Natural killer cell (primary cell): ENCODE results near the gene CHMP2A. TPM values are rescaled to one million over a fixed set of nuclear protein-coding genes. Genes with fewer than 3 reads are reported as not detected.

Experiments used
- ATAC-seq, 3 donors: fragments of 150-1000 bp in 2 of 3; fragments of 200-7000 bp in 1 of 3; cut with Tn5 transposase; 1 replicate in 1 of 3; 2 replicates in 2 of 3; pipeline ENCODE4 v1.10.0; 2021; ENCODE audit warnings: mild to moderate bottlenecking in 2 of 3, moderate library complexity in 2 of 3
- DNase-seq, 2 donors: peaks; one replicate each; pipeline versions ENCODE4 v3.0.0 to v3.0.0-alpha.2; 2013 to 2021; ENCODE audit warnings: mixed read lengths in 1 of 2
- H3K27ac ChIP-seq: one replicate; pipeline ENCODE4 v1.5.1; 2013; ENCODE audit warnings: mild to moderate bottlenecking, low read length
- H3K27me3 ChIP-seq: one replicate; pipeline ENCODE4 v1.6.1; 2013; ENCODE audit warnings: low read length; ENCODE audit not compliant: control insufficient read depth, insufficient read depth
- H3K36me3 ChIP-seq: one replicate; pipeline ENCODE4 v1.6.1; 2013; ENCODE audit warnings: low read length; ENCODE audit not compliant: control insufficient read depth, insufficient read depth
- H3K4me1 ChIP-seq: one replicate; pipeline ENCODE4 v1.6.1; 2013; ENCODE audit warnings: low read length; ENCODE audit not compliant: control insufficient read depth, insufficient read depth
- H3K4me3 ChIP-seq: one replicate; pipeline ENCODE4 v1.5.1; 2013; ENCODE audit warnings: low read length
- H3K9me3 ChIP-seq: one replicate; pipeline ENCODE4 v1.6.1; 2013; ENCODE audit warnings: low read length; ENCODE audit not compliant: control insufficient read depth, insufficient read depth
- H3K27ac Mint-ChIP-seq, 2 donors: one replicate each; pipeline ENCODE4 v1.8.0; 2022; ENCODE audit warnings: mild to moderate bottlenecking in 2 of 2, mixed read lengths in 2 of 2, moderate library complexity in 1 of 2
- H3K27me3 Mint-ChIP-seq, 2 donors: one replicate each; pipeline ENCODE4 v1.8.0; 2022; ENCODE audit warnings: low read depth in 2 of 2, mixed read lengths in 2 of 2
- H3K36me3 Mint-ChIP-seq: one replicate; pipeline ENCODE4 v1.8.0; 2022; ENCODE audit warnings: mixed read lengths
- H3K4me1 Mint-ChIP-seq, 2 donors: one replicate each; pipeline ENCODE4 v1.8.0; 2022; ENCODE audit warnings: mixed read lengths in 2 of 2
- H3K4me3 Mint-ChIP-seq: one replicate; pipeline ENCODE4 v1.8.0; 2022; ENCODE audit warnings: mild to moderate bottlenecking, moderate library complexity, mixed read lengths
- H3K9me3 Mint-ChIP-seq, 2 donors: one replicate each; pipeline ENCODE4 v1.8.0; 2022; ENCODE audit warnings: mixed read lengths in 2 of 2
- CTCF ChIP-seq: fragments of 200-600 bp; IDR thresholded peaks from one replicate; pipeline ENCODE4 v1.8.0; 2022; ENCODE audit warnings: antibody characterized with exemption
- WGBS: methylation state at CpG from one replicate; pipeline ENCODE4 v1.1.7; 2013; ENCODE audit warnings: missing lambda C conversion rate; ENCODE audit not compliant: insufficient coverage; 5-methylcytosine and 5-hydroxymethylcytosine counted together
- intact Hi-C: fragments of 100-400 bp; cut with micrococcal nuclease; formaldehyde crosslinking; loops from one replicate; pipeline ENCODE4 v1.14.2; 2022
- total RNA-seq, 4 donors: library from RNA; stranded (reverse); fragments of 120-200 nt in 1 of 4; gene quantifications; one replicate each; pipeline versions ENCODE4 v1.2.3 to v1.2.4, GENCODE V29; 2013 to 2022

The CHMP2A gene
- total RNA-seq, 3 donors from 2014 or later (not counting 1 experiment from before 2014, with no cell fraction given), result 82.7 to 95.7 (median 94.7) TPM

- Mint-ChIP-seq H3K27ac (peak overlapping the region; percentile 99), H3K27me3 (no peaks in the 10 kb centered on the region), H3K4me1 (peaks cover 38 to 44% of the 10 kb centered on the region in 2 donors), H3K4me3 (peak overlapping the region; percentile 98), H3K9me3 (peaks cover 0 to 6% of the 10 kb centered on the region in 2 donors), H3K36me3 (no peaks in the 10 kb centered on the region)
- H3K27ac ChIP-seq, result peak overlapping the region; percentile 95
- ATAC-seq (peak; percentile 44 to 63 (median 49)), DNase-seq (peak; percentile 77 to 89)
- H3K36me3 ChIP-seq, result peaks cover 4% of the 10 kb centered on the region
- H3K4me1 ChIP-seq, result peaks cover 38% of the 10 kb centered on the region
- H3K4me3 ChIP-seq, result peak overlapping the region; percentile 78
- no peaks in the 10 kb centered on the region for H3K9me3 ChIP-seq
- H3K27me3 ChIP-seq, result no peaks in the 10 kb centered on the region
- under 1% methylated on average over 66 of the region's 66 CpGs for whole genome bisulfite sequencing
- no peak for TF ChIP-seq CTCF
- intact Hi-C loops, result loop anchor here (1.0 kb wide), 1 partner anchor 55 kb away; no protein-coding TSS in a partner anchor
Measured at GRCh38 chr19:58575183-58576041, 20.5 kb upstream of the CHMP2A start.

GRCh38 chr19:58573658-58574164 is 18.8 kb upstream of the CHMP2A start:
- Histone ChIP-seq H3K9me3 (no peaks in the 10 kb centered on the region), H3K36me3 (peaks cover 4% of the 10 kb centered on the region), H3K4me3 (peak overlapping the region; percentile 68), H3K4me1 (peaks cover 38% of the 10 kb centered on the region), H3K27ac (peak overlapping the region; percentile 98), H3K27me3 (no peaks in the 10 kb centered on the region)
- peak overlapping the region; percentile 98 for H3K4me3 Mint-ChIP-seq
- intact Hi-C loops, result loop anchor here (1.0 kb wide), 3 partner anchors 14 to 98 kb away; partner anchors contain the start of gene TRIM28
- peaks cover 0 to 6% of the 10 kb centered on the region in 2 donors for H3K9me3 Mint-ChIP-seq
- no peak for ATAC-seq
- H3K4me1 Mint-ChIP-seq, result peaks cover 33 to 40% of the 10 kb centered on the region in 2 donors
- WGBS, result 1% methylated on average over 20 of the region's 20 CpGs
- no peaks in the 10 kb centered on the region for H3K27me3 Mint-ChIP-seq
- peak overlapping the region; percentile 99 for H3K27ac Mint-ChIP-seq
- no peak for DNase-seq
- H3K36me3 Mint-ChIP-seq, result no peaks in the 10 kb centered on the region
- no peak for TF ChIP-seq CTCF

GRCh38 chr19:58572818-58573657 is 18.1 kb upstream of the CHMP2A start, which contains the start of gene MZF1:
Gene MZF1 (minus strand): TSS chr19:58573335. CDS start chr19:58571389, 1,946 bp downstream.
- peaks cover 4% of the 10 kb centered on the region for H3K36me3 ChIP-seq
- Mint-ChIP-seq H3K27ac (peak within 1 kb of the TSS; percentile 99), H3K36me3 (no peaks in the 10 kb centered on the region), H3K4me3 (peak within 1 kb of the TSS; percentile 98), H3K4me1 (peaks cover 33 to 45% of the 10 kb centered on the region in 2 donors), H3K27me3 (no peaks in the 10 kb centered on the region), H3K9me3 (peaks cover 0 to 6% of the 10 kb centered on the region in 2 donors)
- TF ChIP-seq CTCF, result no peak
- no peaks in the 10 kb centered on the region for H3K9me3 ChIP-seq
- H3K27ac ChIP-seq, result peak within 1 kb of the TSS; percentile 98
- intact Hi-C loops, result loop anchor here (1.0 kb wide), 3 partner anchors 14 to 98 kb away; partner anchors contain the start of gene TRIM28
- under 1% methylated on average over 75 of the region's 75 CpGs for WGBS
- peak; percentile 61 to 83 (median 71) for ATAC-seq
- DNase-seq, result peak; percentile 100
- peaks cover 38% of the 10 kb centered on the region for H3K4me1 ChIP-seq
- no peaks in the 10 kb centered on the region for H3K27me3 ChIP-seq
- peak within 1 kb of the TSS; percentile 68 for H3K4me3 ChIP-seq
